Activated B cell treated with CpG ODN at 0.5 μM for 24 hours (primary cell): Measurements from ENCODE around the gene ACADS. TPM values are rescaled to one million over a fixed set of nuclear protein-coding genes. Genes with fewer than 3 reads are reported as not detected.

Source experiments
- ATAC-seq: fragments of 200-7000 bp; cut with Tn5 transposase; one replicate; pipeline ENCODE4 v1.10.0; 2021; ENCODE audit warnings: low read depth, mild to moderate bottlenecking, moderate library complexity
- CTCF ChIA-PET: fragments of 350-600 bp; sonication (Branson Sonifier 250); formaldehyde crosslinking; loops from one replicate; lab custom pipeline; 2021; ENCODE audit warnings: antibody characterized with exemption; lab: Charles Lee
- POLR2A ChIA-PET: fragments of 350-600 bp; sonication (Branson Sonifier 250); formaldehyde crosslinking; loops from one replicate; lab custom pipeline; 2021; ENCODE audit warnings: antibody characterized with exemption; lab: Charles Lee
- DNase-seq: peaks from one replicate; pipeline ENCODE4 v3.0.0; 2022
- H3K27ac Mint-ChIP-seq: one replicate; pipeline ENCODE4 v1.8.0; 2020; ENCODE audit warnings: mixed read lengths
- H3K27me3 Mint-ChIP-seq: one replicate; pipeline ENCODE4 v1.8.0; 2021; ENCODE audit warnings: mixed read lengths
- H3K36me3 Mint-ChIP-seq: one replicate; pipeline ENCODE4 v1.8.0; 2021; ENCODE audit warnings: low read depth, mixed read lengths
- H3K4me1 Mint-ChIP-seq: one replicate; pipeline ENCODE4 v1.8.0; 2021; ENCODE audit warnings: mixed read lengths
- H3K4me3 Mint-ChIP-seq: one replicate; pipeline ENCODE4 v1.8.0; 2020; ENCODE audit warnings: mild to moderate bottlenecking, mixed read lengths
- H3K9me3 Mint-ChIP-seq: one replicate; pipeline ENCODE4 v1.8.0; 2020; ENCODE audit warnings: mixed read lengths
- intact Hi-C: fragments of 100-400 bp; cut with micrococcal nuclease; formaldehyde crosslinking; loops from one replicate; pipeline ENCODE4 v1.15.1; 2024
- total RNA-seq: library from RNA; stranded (reverse); gene quantifications from 2 replicates; pipeline ENCODE4 v1.2.3, GENCODE V29; 2022
- TF ChIP-seq, protein P1 (sequence below): fragments of 200-600 bp; IDR thresholded peaks from one replicate; pipeline ENCODE4 v1.8.0; 2022; ENCODE audit warnings: antibody characterized with exemption, mild to moderate bottlenecking

ACADS gene
- total RNA-seq, 1 donor from 2014 or later = 11.1 TPM

DNA sequence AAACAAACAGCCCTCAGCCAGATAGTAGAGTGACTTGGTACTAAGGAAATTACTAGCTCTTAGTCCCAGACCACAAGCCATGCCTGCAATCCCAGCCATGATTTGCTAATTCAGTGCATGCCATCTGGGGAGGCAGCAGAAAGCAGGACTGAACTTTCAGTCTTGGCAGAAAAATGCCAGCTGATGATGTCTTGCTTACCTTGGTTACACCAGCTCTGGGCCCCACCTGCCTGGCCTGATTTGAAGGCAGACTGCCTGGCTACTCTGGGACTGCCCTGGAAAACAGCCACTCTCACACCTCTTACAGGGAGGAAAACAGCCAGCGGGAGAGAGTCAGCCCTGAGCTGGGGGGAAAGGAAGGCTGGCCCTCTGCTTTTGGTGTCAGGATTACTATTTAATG is 20.0 kb upstream of the ACADS start:
- ChIA-PET CTCF (interaction anchor here (1.7 kb wide), 1 partner anchor 266 kb away, joined by 4 read pairs; no protein-coding TSS in a partner anchor), POLR2A (no interaction called here)
- H3K4me3 Mint-ChIP-seq = no peak overlapping the region

DNA sequence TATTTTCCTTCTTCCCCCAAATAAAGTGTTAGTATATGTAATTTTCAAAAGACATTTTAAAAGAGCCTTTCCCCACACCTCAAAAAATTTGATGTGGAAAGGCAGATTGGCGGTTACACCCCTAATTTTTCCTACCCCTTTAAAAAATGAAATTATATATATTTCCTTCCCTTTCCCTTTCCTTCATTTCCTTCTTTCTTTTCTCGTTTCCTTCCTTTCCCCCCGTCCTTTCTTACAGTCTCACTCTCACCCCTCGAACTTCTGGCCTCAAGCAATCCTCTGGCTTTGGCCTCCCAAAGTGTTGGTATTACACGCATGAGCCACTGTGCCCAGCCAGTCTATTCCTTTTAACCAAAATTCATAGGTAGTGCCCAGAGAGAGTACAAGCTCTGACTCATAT is 19.6 kb upstream of the ACADS start:
- POLR2A ChIA-PET = no interaction called here
- TF ChIP-seq, protein P1, sequence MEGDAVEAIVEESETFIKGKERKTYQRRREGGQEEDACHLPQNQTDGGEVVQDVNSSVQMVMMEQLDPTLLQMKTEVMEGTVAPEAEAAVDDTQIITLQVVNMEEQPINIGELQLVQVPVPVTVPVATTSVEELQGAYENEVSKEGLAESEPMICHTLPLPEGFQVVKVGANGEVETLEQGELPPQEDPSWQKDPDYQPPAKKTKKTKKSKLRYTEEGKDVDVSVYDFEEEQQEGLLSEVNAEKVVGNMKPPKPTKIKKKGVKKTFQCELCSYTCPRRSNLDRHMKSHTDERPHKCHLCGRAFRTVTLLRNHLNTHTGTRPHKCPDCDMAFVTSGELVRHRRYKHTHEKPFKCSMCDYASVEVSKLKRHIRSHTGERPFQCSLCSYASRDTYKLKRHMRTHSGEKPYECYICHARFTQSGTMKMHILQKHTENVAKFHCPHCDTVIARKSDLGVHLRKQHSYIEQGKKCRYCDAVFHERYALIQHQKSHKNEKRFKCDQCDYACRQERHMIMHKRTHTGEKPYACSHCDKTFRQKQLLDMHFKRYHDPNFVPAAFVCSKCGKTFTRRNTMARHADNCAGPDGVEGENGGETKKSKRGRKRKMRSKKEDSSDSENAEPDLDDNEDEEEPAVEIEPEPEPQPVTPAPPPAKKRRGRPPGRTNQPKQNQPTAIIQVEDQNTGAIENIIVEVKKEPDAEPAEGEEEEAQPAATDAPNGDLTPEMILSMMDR = no peak

More for the DNA sequence above, 20.0 kb upstream of the ACADS start:
- DNase-seq = no peak
- Mint-ChIP-seq H3K27ac (no peak overlapping the region), H3K9me3 (no peaks in the 10 kb centered on the region), H3K27me3 (no peaks in the 10 kb centered on the region), H3K4me1 (peaks cover 7% of the 10 kb centered on the region), H3K36me3 (peaks cover 28% of the 10 kb centered on the region)
- ATAC-seq = no peak
- TF ChIP-seq, protein P1 = no peak
- intact Hi-C loops = no loop called here

DNA sequence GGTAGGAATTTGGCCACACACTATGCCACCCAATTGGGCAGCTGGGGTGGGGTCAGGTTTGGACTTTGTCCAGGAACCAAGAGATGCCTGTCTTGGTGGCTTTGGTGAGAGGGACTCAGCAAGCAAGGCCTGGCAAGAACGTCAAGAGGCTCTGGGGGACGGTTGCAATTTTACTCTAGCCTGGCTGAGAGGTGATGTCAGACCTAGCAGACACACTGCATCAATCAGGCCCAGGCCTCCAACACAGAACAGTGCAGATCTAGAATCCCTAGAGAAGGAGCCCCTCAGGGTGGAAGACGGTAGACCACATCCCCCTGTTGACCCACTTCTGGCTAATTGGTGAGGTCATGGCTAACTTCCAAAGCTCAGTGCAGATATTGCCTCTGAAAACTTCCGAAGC is 17.0 kb upstream of the ACADS start:
- DNase-seq = no peak
- Mint-ChIP-seq H3K4me3 (peak overlapping the region; percentile 35), H3K4me1 (peaks cover 25% of the 10 kb centered on the region), H3K27me3 (no peaks in the 10 kb centered on the region), H3K9me3 (no peaks in the 10 kb centered on the region), H3K36me3 (peaks cover 4% of the 10 kb centered on the region), H3K27ac (no peak overlapping the region)
- ATAC-seq = no peak
- intact Hi-C loops = no loop called here
- TF ChIP-seq, protein P1 = no peak
- ChIA-PET CTCF (interaction anchor here (1.1 kb wide), 1 partner anchor 60 kb away, joined by 5 read pairs; no protein-coding TSS in a partner anchor), POLR2A (no interaction called here)

More for the DNA sequence above, 19.6 kb upstream of the ACADS start:
- DNase-seq (no peak), ATAC-seq (no peak)
- Mint-ChIP-seq H3K9me3 (no peaks in the 10 kb centered on the region), H3K27ac (no peak overlapping the region), H3K4me3 (no peak overlapping the region), H3K4me1 (peaks cover 8% of the 10 kb centered on the region), H3K27me3 (no peaks in the 10 kb centered on the region), H3K36me3 (peaks cover 23% of the 10 kb centered on the region)
- CTCF ChIA-PET = interaction anchor here (1.7 kb wide), 1 partner anchor 266 kb away, joined by 4 read pairs; no protein-coding TSS in a partner anchor
- intact Hi-C loops = no loop called here

DNA sequence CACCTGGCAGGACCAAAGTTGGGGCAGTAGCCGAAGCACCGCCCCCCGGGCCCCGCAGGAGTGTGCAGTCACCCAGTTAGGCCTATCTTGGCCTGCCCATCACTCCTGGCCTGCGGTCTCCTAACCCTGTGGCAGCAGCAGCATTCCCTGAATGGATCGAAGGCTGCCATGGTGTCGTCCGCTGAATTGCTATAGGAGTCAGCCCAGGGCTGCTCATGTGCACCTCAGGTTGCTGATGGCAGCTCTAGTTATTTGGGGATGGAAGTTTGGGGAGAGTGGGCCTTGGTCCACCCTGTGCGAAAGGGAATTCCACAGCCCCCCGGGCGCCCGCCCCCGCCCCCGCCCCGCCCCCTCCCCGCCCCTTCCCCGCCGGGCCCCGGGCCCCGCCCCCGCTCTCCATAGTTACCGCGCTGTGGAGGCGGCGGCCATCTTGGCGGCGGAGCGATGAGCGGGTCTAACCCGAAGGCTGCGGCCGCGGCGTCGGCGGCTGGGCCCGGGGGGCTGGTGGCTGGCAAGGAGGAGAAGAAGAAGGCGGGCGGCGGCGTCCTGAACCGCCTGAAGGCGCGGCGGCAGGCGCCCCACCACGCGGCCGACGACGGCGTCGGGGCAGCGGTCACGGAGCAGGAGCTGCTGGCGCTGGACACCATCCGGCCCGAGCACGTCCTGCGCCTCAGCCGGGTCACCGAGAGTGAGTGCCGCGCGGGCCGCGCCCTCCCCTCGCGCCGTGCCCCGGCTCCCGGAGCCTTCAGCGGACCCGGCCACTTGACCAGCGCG is 15.4 kb upstream of the ACADS start, which contains the start of gene UNC119B:
Gene UNC119B, plus strand, starts transcription at position 428 of the 774 bp plus-strand sequence. Its CDS starts 17 bp downstream, at position 445.
- ChIA-PET POLR2A (interaction anchor here (1.1 to 1.9 kb wide), 6 partner anchors 10 to 63 kb away, joined by 3 to 8 read pairs (median 6); partner anchors contain the start of gene MLEC), CTCF (interaction anchor here (0.8 to 2.8 kb wide), 6 partner anchors 9 to 261 kb away, joined by 3 to 15 read pairs (median 4); partner anchors contain the start of genes ACADS, MLEC and POP5)
- TF ChIP-seq, protein P1 = no peak
- H3K9me3 Mint-ChIP-seq = no peaks in the 10 kb centered on the region
- peaks cover 29% of the 10 kb centered on the region for H3K4me1 Mint-ChIP-seq
- intact Hi-C loops = loop anchor here (1.0 to 10.0 kb wide), 3 partner anchors 15 to 402 kb away; partner anchors contain the start of genes ACADS and COX6A1
- peaks cover 17% of the 10 kb centered on the region for H3K36me3 Mint-ChIP-seq
- peak within 1 kb of the TSS; percentile 82 for H3K27ac Mint-ChIP-seq
- peak within 1 kb of the TSS; percentile 89 for H3K4me3 Mint-ChIP-seq
- ATAC-seq (peak; percentile 92), DNase-seq (peak; percentile 71)
- H3K27me3 Mint-ChIP-seq = no peaks in the 10 kb centered on the region
